Activated CD4-positive, alpha-beta T cell treated with anti-CD3 and anti-CD28 coated beads, Interleukin-2, amount 10 ng/mL, durations not matched to agents 24 days and 14 days (primary cell): ENCODE results near the gene PDLIM5. TPM values are rescaled to one million over a fixed set of nuclear protein-coding genes. Genes with fewer than 3 reads are reported as not detected.

Experiments used
- DNase-seq: peaks from one replicate; pipeline ENCODE4 v3.0.0; 2022
- H3K27ac Mint-ChIP-seq: one replicate; pipeline ENCODE4 v1.8.0; 2022; ENCODE audit warnings: mild to moderate bottlenecking, mixed read lengths
- H3K27me3 Mint-ChIP-seq: one replicate; pipeline ENCODE4 v1.8.0; 2022; ENCODE audit warnings: mixed read lengths
- H3K36me3 Mint-ChIP-seq: one replicate; pipeline ENCODE4 v1.8.0; 2022; ENCODE audit warnings: low read depth, mild to moderate bottlenecking, mixed read lengths
- H3K4me1 Mint-ChIP-seq: one replicate; pipeline ENCODE4 v1.8.0; 2021; ENCODE audit warnings: mixed read lengths
- H3K4me3 Mint-ChIP-seq: one replicate; pipeline ENCODE4 v1.8.0; 2022; ENCODE audit warnings: mild to moderate bottlenecking, moderate library complexity, mixed read lengths
- H3K9me3 Mint-ChIP-seq: one replicate; pipeline ENCODE4 v1.8.0; 2021; ENCODE audit warnings: mixed read lengths
- intact Hi-C: fragments of 100-400 bp; cut with micrococcal nuclease; formaldehyde crosslinking; loops from one replicate; pipeline ENCODE4 v1.15.1; 2023
- total RNA-seq: library from RNA; stranded (reverse); gene quantifications from 2 replicates; pipeline ENCODE4 v1.2.3, GENCODE V29; 2022

The PDLIM5 gene
- total RNA-seq, 1 donor from 2014 or later, result 16.5 TPM

DNA sequence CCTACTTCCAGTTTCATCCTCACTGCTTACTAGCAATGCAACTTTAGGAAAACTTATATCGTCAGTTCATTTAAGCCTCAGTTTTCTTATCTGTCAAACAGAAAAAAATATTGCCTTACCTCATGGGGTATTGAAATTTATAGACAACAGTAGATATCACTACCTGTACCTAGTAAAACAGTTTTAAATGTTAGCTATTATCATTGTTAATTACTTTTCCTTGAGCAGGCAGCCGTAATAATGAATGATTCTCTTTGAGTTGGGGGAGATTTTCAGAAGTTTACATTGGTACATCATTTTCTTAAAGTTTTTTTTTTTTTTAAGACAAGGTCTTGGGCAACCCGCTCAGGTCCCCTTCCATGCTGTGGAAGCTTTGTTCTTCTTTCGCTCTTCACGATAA, 234.3 kb downstream of the PDLIM5 start:
- Mint-ChIP-seq H3K4me1 (no peaks in the 10 kb centered on the region), H3K4me3 (no peak overlapping the region), H3K9me3 (no peaks in the 10 kb centered on the region), H3K27me3 (no peaks in the 10 kb centered on the region), H3K36me3 (no peaks in the 10 kb centered on the region), H3K27ac (no peak overlapping the region)
- intact Hi-C loops, result no loop called here
- no peak for DNase-seq

DNA sequence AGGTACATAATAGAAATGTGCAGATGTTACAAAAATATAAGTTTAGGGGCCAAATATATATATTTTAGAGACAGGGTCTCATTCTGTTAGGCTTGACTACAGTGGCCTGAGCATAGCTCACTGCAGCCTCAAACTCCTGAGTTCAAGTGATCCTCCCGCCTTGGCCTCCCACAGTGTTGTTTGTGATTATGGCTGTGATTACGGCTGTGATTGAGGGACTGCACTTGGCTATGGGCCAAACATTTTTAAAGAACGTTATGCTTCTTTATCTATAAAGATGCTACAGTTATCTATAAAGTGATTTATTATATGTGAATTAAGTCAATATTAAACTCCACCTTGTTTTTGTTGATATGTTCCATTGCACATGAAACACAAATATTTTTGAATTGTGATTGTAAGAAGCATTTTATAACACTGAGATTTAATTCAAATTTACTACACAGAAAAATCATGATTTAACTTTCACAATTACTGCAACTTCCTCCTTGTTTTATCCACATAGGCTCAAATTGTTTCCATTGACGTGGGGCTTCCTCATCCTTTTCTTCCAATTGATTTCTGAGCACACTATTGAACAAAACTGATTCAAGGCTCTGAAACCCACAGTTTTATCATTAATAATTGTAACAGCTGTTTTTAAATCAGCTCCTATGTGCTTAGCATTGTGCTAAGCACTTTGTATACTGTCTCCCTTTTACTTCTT, 237.6 kb downstream of the PDLIM5 start:
- Mint-ChIP-seq H3K4me1 (no peaks in the 10 kb centered on the region), H3K27me3 (no peaks in the 10 kb centered on the region), H3K27ac (no peak overlapping the region), H3K36me3 (no peaks in the 10 kb centered on the region), H3K9me3 (no peaks in the 10 kb centered on the region), H3K4me3 (no peak overlapping the region)
- intact Hi-C loops, result no loop called here
- DNase-seq, result no peak

DNA sequence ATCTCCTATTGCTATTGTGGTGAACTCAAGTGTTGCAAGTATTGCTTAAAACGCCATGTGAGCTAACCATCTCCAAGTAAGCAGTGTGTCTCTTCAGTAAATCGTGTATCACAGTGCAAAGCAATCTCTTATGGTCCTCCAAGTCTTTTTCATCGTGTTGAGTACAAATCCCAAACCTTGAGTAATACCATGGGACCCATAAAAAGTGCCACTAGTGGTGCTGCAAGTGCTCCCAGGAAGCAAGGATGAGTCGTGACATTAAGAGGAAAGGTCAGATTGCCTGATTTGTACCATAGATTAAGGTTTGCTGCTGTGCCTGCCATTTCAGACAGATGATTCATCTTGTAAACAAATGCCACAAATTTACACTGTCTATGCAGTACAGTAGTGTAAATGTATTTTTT, 239.1 kb downstream of the PDLIM5 start:
- intact Hi-C loops, result no loop called here
- H3K27me3 Mint-ChIP-seq, result no peaks in the 10 kb centered on the region
- H3K27ac Mint-ChIP-seq, result no peak overlapping the region
- no peaks in the 10 kb centered on the region for H3K9me3 Mint-ChIP-seq
- H3K36me3 Mint-ChIP-seq, result no peaks in the 10 kb centered on the region
- H3K4me1 Mint-ChIP-seq, result no peaks in the 10 kb centered on the region
- no peak overlapping the region for H3K4me3 Mint-ChIP-seq
- DNase-seq, result no peak

DNA sequence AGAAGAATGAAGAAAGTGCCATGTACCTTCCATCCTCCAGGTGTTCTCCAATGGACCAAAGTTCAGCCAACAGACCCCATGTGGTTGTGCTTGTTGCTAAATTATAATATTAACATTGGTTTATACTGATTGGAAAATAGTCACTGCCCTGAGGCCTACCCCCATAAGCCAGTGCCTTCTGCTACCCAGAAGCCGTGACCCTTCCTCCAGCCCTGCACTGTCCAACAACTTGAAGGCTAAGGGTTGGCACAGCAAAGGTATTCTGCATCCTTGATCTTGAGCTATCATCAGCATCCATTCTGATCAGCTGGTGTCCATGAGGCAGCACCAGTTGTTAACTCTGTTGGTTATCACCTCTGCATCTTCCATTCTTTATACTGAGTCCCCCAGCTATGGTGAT, 239.8 kb downstream of the PDLIM5 start:
- Mint-ChIP-seq H3K4me1 (no peaks in the 10 kb centered on the region), H3K27ac (no peak overlapping the region), H3K36me3 (no peaks in the 10 kb centered on the region), H3K4me3 (no peak overlapping the region), H3K9me3 (no peaks in the 10 kb centered on the region), H3K27me3 (no peaks in the 10 kb centered on the region)
- intact Hi-C loops, result no loop called here
- DNase-seq, result no peak

DNA sequence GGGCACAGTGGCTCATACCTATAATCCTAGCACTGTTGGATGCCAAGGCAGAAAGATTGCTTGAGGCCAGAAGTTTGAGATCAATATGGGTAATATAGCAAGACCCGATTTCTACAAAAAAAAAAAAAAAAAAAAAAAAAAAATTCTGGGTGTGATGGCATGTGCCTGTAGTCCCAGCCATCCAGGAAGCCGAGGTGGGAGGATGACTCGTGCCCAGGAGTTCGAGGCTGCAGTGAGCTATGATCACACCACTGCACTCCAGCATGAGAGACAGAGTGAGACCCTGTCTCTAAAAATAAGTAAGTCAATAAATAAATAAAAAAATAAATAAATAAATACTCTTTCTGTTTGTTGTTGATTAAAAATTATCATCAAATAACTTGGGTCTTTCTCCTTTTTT, 243.6 kb downstream of the PDLIM5 start:
- no peaks in the 10 kb centered on the region for H3K9me3 Mint-ChIP-seq
- H3K4me3 Mint-ChIP-seq, result no peak overlapping the region
- no peaks in the 10 kb centered on the region for H3K36me3 Mint-ChIP-seq
- intact Hi-C loops, result no loop called here
- no peak for DNase-seq
- H3K4me1 Mint-ChIP-seq, result no peaks in the 10 kb centered on the region
- no peaks in the 10 kb centered on the region for H3K27me3 Mint-ChIP-seq
- no peak overlapping the region for H3K27ac Mint-ChIP-seq

DNA sequence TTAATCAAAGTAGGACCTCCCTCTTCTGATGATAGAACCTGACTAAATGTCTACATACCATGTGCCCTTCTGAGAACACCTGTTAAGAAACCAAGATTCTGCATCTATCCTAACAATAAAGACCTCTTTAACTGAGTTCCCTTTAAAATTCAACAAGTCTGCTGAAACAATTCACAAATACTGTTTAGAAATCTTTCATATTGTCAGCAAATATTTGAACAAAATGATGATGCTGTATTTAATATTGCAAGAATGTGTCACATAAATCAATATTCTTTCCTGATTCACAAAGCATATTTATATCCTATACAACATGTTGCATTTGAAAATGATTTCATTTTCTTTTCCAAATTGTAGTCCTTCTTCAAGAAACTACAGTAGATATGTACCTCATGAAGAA, 246.4 kb downstream of the PDLIM5 start:
- no peaks in the 10 kb centered on the region for H3K9me3 Mint-ChIP-seq
- intact Hi-C loops, result no loop called here
- H3K36me3 Mint-ChIP-seq, result no peaks in the 10 kb centered on the region
- H3K4me3 Mint-ChIP-seq, result no peak overlapping the region
- no peak overlapping the region for H3K27ac Mint-ChIP-seq
- no peaks in the 10 kb centered on the region for H3K4me1 Mint-ChIP-seq
- H3K27me3 Mint-ChIP-seq, result no peaks in the 10 kb centered on the region
- DNase-seq, result no peak

DNA sequence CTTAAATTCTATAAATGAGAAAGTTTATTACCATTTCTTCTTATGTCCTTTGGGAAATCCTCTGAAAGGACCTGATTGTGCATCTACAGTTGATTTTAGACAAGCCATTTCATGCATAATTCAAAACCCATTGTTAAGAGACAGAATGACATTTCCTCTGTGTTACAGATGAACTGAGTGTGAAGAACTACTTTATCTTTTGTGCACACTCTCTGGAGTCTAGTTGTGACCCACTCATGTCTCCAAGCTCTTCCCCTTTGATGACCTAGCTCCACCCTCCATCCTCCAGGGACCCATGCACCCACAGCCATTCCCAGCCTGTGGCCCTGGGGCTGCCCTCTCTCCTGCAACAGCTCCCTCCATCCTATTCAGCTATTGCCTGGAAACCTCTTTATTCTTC, 248.6 kb downstream of the PDLIM5 start:
- H3K4me3 Mint-ChIP-seq, result no peak overlapping the region
- no peak overlapping the region for H3K27ac Mint-ChIP-seq
- no peaks in the 10 kb centered on the region for H3K9me3 Mint-ChIP-seq
- no peaks in the 10 kb centered on the region for H3K27me3 Mint-ChIP-seq
- H3K4me1 Mint-ChIP-seq, result no peaks in the 10 kb centered on the region
- intact Hi-C loops, result no loop called here
- H3K36me3 Mint-ChIP-seq, result no peaks in the 10 kb centered on the region
- no peak for DNase-seq

DNA sequence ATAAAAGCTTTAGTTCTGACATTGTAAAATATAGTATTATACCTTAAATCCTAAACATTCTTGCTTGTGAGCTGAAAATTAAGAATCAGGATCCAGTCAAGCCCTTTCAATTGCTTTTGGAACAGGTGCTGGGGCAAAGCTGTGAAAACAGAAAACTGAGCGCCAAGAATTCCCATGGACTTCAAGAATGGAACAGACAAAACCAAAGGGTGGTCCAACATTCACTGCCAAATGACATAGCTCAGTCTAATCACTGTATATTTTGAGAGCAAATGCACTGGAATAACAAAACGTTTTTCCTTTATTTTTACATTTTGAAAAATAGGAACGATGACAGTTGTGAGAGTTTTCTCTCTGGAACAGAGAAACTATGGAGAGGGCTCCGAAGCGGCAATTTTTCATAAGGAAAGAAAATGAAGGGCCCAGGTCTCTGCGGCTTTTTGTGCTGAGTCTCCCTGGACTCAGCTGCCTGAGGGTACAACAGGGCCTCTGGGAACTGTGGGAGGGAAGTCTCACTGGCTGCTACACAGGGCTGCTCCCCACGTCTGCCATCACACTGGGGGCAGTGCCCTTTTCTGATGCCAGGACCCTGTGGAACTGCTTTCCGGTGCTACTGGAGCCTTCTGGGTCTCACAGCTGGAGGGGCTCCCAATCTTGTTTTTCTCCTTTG, 250.0 kb downstream of the PDLIM5 start:
- H3K4me3 Mint-ChIP-seq, result no peak overlapping the region
- H3K27me3 Mint-ChIP-seq, result no peaks in the 10 kb centered on the region
- no peak for DNase-seq
- no peaks in the 10 kb centered on the region for H3K36me3 Mint-ChIP-seq
- H3K27ac Mint-ChIP-seq, result no peak overlapping the region
- no peaks in the 10 kb centered on the region for H3K4me1 Mint-ChIP-seq
- intact Hi-C loops, result no loop called here
- H3K9me3 Mint-ChIP-seq, result no peaks in the 10 kb centered on the region

DNA sequence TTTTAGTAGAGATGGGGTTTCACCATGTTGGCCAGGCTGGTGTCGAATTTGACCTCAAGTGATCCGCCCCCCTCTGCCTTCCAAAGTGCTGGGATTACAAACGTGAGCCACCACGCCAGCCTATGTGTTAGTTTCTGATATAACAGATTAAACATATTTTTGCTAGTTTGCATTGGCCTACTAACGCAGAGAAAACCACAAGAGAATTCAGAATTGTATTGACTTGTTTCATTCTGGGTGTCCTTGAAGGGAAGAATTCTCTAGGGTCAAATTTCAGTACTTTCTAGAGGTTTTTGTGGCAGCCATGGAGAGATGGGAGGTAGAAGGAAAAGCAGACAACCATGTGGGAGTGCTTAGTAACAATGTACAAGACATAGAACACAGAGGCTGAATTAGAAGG, 259.9 kb downstream of the PDLIM5 start:
- H3K4me1 Mint-ChIP-seq, result no peaks in the 10 kb centered on the region
- H3K36me3 Mint-ChIP-seq, result no peaks in the 10 kb centered on the region

DNA sequence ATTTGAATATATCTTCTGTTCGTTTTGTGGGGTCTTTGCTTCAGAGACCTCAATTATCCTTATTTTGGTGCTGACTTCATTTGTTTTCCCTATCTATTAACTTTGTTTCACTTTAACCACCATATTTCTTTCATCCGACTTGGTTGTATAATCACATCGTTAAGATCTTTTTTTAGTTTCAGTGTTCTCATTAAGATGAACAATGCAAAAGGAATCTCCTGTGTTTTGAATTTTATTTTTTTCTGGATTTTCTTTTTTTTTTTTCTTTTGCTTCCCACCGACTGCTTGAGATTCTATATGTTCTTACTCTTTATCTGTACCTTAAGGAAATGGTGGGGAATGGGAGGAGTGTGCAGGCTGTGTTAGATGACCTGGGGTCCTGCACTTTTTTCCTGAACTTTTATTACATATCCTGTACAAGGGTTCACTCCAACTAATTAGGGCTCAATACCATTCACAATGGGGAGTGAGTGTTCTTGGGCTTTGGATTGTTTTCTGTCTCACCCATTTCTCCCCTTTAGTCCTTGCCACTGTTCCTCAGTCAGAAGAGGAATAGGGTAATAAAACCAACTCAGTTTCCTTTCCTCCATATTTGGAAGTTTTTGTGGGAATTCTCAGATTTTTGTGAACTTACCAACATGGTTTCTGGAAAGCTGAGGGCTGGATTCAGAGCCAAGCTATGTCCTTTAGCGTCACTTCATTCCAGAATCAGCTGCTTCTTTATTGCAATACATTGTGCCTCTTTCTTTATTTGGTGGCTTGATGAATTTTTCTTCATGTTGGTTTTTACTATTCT, 262.8 kb downstream of the PDLIM5 start:
- no peak overlapping the region for H3K4me3 Mint-ChIP-seq
- no peaks in the 10 kb centered on the region for H3K4me1 Mint-ChIP-seq
- DNase-seq, result no peak
- H3K9me3 Mint-ChIP-seq, result no peaks in the 10 kb centered on the region
- no peaks in the 10 kb centered on the region for H3K27me3 Mint-ChIP-seq
- intact Hi-C loops, result no loop called here
- no peak overlapping the region for H3K27ac Mint-ChIP-seq
- no peaks in the 10 kb centered on the region for H3K36me3 Mint-ChIP-seq

More for the DNA sequence above, 259.9 kb downstream of the PDLIM5 start:
- no peak overlapping the region for H3K4me3 Mint-ChIP-seq
- H3K9me3 Mint-ChIP-seq, result no peaks in the 10 kb centered on the region
- H3K27ac Mint-ChIP-seq, result no peak overlapping the region
- DNase-seq, result no peak
- no peaks in the 10 kb centered on the region for H3K27me3 Mint-ChIP-seq
- intact Hi-C loops, result no loop called here

DNA sequence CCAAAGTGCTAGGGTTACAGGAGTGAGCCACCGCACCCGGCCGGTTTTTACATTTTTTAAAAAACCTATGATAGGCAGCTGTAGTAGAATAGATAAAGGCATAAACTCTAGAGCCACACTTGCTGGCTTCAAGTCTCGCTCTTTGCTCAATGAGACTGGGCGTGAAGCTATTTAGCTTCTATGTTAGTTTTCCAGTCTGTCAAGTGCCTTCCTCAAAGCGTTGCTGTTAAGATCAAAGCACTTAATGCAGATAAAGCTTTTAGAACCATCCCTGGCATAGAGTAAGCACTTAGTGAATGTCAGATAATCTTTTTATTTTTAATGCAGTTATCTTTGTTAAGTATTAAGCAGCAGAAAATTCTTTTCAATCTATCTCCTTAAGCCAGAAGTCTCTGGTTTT, 264.0 kb downstream of the PDLIM5 start:
- H3K36me3 Mint-ChIP-seq, result no peaks in the 10 kb centered on the region
- H3K27ac Mint-ChIP-seq, result no peak overlapping the region
- H3K27me3 Mint-ChIP-seq, result no peaks in the 10 kb centered on the region
- H3K4me1 Mint-ChIP-seq, result no peaks in the 10 kb centered on the region
- intact Hi-C loops, result no loop called here
- H3K4me3 Mint-ChIP-seq, result no peak overlapping the region
- no peaks in the 10 kb centered on the region for H3K9me3 Mint-ChIP-seq
- no peak for DNase-seq

Other genes starting within 250 kb of the PDLIM5 start
- 45.6 and 45.7 TPM in 2 replicates for gene SMARCAD1, start 244.1 kb upstream of the PDLIM5 start, total RNA-seq
- not detected in 2 replicates for gene HPGDS, start 109.1 kb upstream of the PDLIM5 start, total RNA-seq